Breast epithelium (tissue), 3 donors: Measurements from ENCODE around the gene USP10.

ENCODE experiments used
- POLR2A ChIP-seq: fragments of 450-650 bp; IDR thresholded peaks from one replicate; pipeline ENCODE4 v1.6.1; 2016; ENCODE audit warnings: antibody characterized with exemption, mild to moderate bottlenecking, moderate library complexity
- POLR2AphosphoS5 ChIP-seq, 3 donors: sonication (generic); formaldehyde crosslinking; IDR thresholded peaks; one replicate each; pipeline ENCODE4 v1.6.1; 2017; ENCODE audit warnings: antibody characterized with exemption in 3 of 3
- TF ChIP-seq, protein P1 (sequence below), 3 donors: fragments of 450-650 bp; IDR thresholded peaks; one replicate each; pipeline ENCODE4 v1.5.1; 2016 to 2017; ENCODE audit warnings: antibody characterized with exemption in 3 of 3, mild to moderate bottlenecking in 3 of 3, moderate library complexity in 3 of 3

DNA sequence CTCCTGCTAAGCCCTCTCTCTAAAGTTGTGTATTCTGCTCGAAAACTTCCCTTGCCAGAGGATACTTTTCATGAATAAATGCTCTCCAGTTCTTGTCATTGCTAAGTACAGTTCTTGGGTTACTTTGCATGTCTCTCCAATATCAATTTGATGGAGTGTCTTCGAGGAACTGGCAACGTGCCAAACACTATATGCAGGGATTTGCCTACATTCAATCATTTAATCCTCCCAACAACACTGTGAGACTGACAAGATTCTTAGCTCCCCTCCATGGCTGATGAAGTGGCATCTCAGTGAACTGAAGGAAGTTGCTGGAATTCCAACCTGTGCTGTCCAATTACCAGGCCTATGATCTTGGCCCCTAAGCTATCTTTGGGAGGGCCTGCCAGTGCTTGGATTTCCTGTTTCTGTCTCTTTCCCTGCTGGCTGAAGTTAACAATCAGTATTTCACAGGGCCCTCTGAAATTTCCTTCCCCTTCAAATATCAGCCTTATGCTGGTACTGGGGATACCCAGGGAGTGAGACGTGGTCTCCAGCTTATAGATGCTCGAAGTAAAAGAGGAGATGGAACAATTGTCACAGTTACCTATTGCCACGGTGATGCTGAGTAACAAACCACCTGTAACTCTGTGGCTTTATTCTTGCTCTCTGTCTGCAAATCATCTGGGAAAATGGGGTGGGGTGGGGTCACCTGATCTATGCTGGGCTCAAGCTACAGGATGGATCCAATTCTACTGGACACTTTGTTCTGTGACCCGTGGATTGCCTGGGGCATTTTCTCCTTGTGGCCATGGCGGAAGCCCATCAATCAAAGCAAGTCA, 100.6 kb downstream of the USP10 start:
- TF ChIP-seq, protein P1, sequence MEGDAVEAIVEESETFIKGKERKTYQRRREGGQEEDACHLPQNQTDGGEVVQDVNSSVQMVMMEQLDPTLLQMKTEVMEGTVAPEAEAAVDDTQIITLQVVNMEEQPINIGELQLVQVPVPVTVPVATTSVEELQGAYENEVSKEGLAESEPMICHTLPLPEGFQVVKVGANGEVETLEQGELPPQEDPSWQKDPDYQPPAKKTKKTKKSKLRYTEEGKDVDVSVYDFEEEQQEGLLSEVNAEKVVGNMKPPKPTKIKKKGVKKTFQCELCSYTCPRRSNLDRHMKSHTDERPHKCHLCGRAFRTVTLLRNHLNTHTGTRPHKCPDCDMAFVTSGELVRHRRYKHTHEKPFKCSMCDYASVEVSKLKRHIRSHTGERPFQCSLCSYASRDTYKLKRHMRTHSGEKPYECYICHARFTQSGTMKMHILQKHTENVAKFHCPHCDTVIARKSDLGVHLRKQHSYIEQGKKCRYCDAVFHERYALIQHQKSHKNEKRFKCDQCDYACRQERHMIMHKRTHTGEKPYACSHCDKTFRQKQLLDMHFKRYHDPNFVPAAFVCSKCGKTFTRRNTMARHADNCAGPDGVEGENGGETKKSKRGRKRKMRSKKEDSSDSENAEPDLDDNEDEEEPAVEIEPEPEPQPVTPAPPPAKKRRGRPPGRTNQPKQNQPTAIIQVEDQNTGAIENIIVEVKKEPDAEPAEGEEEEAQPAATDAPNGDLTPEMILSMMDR (IDR thresholded peaks at IDR 0.05): no peak
- no peak for TF ChIP-seq POLR2AphosphoS5 (IDR thresholded peaks at IDR 0.05)
- TF ChIP-seq POLR2A: no peak
